ENCODE data around the gene EGFR.

- TF ChIP-seq POLR2A (IDR thresholded peaks at IDR 0.05) (no peak), CTCF (IDR thresholded peaks at IDR 0.05) (peak; percentile 79 to 98 (median 93))
Observed at GRCh38 chr7:55254596-55255495, 236.0 kb downstream of the EGFR start.

Data from heart left ventricle (tissue), 13 donors.